Astrocyte (in vitro differentiated cells and primary cell): ENCODE results near the gene SMCO2.

ENCODE experiments used
- CTCF ChIP-seq: IDR thresholded peaks from 2 replicates; pipeline ENCODE4 v1.5.1; 2011; ENCODE audit warnings: low read depth, mild to moderate bottlenecking, inconsistent platforms, low read length, moderate library complexity; ENCODE audit not compliant: insufficient read depth
- EZH2 ChIP-seq: IDR thresholded peaks from 2 replicates; pipeline ENCODE4 v1.6.1; 2012; ENCODE audit warnings: mild to moderate bottlenecking, low read length, inconsistent platforms; ENCODE audit not compliant: insufficient read depth

GRCh38 chr12:27431185-27431584 lies 15.4 kb upstream of the SMCO2 start:
- no peak for TF ChIP-seq CTCF
- no peak for TF ChIP-seq EZH2
